Fibroblast of gingiva (primary cell): ENCODE results near the gene CHD2.

Source experiments
- DNase-seq: peaks from one replicate; pipeline ENCODE4 v3.0.0-alpha.2; 2011; ENCODE audit warnings: low read depth

CHD2 gene

DNA sequence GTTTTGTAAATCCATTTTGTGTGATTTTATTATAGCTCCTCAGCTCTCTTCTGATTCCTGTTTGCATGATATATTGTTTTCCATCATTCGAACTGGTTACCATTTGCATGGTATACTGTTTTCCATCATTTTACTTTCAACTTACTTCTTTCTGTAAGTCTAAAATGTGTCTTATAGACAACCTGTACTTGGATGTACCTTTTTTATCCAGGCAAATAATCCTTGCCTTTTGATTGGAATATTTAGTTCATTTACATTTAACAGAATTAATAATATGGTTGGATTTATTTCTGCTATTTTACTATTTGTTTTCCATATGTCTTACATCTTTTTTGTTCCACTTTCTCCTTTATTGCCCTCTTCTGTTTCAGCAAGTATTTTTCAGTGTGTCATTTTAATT is 62.8 kb downstream of the CHD2 start:
- DNase-seq: no peak

DNA sequence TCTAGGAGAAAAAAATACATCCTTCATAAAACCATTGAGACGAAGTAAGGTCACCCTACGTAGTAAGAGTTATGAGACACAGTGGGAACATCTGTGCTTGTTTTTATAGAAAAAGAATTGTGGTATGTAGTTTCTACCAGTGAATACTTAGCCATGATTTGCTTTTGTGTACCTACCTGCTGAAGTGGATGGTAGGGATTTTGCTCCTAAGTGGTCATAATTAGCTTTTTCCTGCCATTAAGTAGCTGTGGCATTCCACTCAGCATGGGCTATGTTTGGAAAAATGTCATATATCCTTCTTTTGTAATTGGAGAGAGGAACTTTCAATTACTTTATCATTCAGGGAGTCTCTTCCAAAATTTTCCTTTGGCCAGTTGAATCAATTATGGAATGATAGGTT is 63.7 kb downstream of the CHD2 start:
- no peak for DNase-seq

DNA sequence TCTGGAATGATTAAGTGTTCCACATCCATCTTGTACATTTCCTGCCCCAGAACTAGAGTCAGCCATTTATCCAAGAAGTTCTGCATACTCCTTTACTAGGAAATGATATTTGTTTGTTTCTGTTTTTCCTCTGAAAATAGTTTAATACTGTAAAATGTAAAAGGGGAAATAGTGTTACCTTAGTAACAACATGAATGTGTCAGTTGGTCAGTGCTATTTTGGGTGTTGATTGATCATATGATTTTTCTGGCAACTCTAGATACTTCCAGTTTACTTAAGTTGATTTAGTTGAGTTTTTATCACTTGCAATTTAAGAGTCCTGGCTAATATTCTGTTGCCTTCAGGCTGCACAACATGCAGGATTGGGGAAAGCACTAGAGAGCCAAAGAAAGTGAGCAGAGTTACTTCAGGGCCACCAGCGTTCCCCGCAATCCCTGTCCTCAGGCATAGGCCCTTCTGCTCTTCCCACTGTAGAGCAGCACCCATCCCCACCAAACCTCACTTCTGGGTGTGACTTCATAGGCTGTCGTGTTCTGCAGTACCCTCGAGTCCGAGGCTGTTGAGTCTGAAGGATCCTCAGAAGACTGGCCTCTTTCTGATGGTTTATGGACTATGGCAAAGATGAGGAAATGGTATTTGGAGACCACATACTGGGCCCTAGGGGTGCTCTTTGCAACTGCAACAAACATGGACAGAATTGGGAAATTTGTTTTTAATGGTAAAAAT is 69.0 kb downstream of the CHD2 start:
- DNase-seq: no peak

DNA sequence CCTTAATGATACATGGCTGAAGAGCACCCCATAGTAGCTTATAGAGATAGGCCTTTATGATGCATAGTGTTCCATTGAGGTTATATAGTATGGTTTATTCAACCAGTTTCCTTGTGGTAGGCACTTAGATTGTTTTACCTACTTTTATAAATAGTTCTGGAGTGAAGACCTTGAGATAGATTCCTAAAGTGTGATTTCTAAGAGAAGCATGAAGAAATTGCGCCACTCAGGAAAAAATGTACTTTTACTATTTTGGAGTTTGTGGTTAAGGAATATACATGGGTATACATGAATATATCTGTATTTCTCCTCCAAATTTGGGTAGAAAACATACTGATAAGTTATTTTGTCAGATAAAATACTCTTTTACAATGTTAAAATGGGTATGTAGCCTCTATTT is 70.5 kb downstream of the CHD2 start:
- DNase-seq: peak; percentile 19

DNA sequence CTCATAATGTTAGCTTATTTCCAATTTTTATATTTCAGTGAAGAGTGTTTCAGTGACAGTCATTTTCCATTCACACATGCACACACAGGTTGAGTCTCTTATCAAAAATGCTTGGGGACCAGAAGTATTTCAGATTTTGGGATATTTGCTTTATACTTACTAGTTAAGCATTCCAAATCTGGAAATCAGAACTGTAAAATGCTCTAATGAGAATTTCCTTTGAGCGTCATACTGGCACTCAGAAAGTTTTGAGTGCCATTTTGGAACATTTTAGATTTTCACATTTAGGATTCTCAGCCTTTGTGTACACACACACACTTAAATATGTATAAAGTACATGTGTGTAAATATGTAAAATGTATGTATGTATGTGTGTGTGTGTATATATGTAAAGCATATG is 71.0 kb downstream of the CHD2 start:
- no peak for DNase-seq

DNA sequence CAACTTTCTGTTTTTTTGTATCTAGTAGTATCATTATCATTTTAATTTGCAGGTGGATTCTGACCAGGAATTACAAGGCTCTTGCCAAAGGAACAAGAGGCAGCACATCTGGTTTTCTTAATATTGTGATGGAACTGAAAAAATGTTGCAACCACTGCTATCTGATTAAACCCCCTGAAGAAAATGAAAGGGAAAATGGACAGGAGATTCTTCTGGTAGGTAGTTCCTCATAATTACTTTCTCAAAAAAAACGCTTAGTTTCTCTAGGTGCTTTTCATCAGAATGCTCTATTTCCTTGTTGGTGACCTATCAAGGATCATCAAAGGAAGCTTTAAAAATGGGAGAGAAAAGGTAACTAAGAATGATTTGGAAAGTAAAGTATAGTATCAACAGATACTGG is 71.6 kb downstream of the CHD2 start:
- no peak for DNase-seq

DNA sequence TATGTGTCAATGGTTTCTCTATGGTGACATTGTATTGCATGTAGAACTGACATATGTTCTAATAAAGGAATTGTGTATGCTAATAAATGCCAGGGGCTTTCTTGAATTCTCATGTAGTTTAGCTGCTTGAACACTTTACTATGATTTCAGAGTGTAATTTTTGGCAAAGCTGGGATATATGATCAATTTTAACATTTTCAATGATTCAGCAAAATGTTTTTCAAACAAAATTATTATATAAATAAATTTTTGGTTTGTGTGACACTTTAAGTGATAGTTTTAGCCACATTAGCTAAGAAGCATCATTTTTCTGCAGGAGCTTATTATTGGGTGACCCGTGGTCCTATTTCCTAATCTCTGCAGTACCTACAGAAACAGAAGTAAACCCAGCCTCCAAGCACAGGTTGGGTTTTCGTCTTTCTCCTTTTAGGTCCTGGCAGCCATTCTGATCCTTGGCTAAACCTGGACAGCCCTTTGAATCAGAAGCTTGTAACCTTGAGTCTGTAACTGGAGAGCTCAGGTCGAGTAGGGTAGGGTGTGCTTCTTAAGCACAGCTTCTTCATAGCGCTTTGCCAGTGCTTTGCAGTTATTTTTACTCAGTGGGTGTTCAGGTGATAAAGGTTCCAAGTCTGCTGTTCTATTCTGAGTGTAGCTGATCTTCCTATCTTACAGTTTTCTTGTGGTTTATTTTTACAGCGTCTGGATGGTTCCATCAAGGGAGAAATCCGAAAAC is 74.2 kb downstream of the CHD2 start:
- DNase-seq: no peak

DNA sequence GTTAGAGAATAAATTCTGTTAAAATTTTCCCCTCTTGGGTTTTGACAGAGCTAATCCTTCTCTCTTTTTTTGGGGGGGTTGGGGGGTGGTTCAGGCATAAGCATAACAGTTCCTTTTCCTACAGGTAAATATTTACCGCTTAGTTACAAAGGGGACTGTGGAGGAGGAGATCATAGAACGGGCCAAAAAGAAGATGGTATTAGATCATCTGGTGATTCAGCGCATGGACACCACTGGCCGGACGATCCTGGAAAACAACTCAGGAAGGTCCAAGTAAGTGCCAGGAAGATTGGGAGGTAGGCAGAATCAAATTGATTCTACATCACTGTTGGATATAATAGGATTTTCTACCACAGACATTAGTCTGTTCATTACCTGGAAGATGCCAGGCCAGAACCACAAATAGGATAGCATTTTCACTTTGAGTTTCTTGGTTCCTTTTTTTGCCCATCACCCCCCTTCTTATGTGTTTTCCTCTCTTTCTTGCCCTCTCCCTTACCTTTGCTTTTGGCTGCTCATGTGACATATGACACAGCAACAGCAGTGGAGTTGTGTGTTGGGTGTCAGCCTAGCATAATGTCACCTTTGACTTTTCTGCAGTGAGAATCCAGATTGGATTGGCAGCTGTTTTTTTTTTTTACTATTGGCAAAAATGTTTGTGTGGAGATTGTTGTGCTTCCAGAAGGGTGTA is 79.0 kb downstream of the CHD2 start:
- DNase-seq: no peak

DNA sequence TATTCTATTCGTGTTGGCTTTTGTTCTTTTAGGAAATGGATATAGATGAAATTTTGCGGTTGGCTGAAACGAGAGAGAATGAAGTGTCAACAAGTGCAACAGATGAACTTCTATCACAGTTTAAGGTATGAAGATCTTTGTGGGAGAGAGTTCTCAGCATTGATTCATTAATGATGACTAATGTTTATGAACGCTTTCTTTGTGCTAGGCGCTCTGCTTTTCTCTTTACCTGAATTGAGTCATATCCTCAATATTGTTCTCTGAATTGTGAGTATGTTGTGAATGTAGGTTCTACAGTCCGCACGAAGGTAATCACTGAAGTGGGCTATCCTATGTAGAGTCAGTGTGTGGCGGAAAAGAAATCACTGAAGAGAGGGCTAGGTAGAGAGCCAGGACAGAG is 81.2 kb downstream of the CHD2 start:
- no peak for DNase-seq

DNA sequence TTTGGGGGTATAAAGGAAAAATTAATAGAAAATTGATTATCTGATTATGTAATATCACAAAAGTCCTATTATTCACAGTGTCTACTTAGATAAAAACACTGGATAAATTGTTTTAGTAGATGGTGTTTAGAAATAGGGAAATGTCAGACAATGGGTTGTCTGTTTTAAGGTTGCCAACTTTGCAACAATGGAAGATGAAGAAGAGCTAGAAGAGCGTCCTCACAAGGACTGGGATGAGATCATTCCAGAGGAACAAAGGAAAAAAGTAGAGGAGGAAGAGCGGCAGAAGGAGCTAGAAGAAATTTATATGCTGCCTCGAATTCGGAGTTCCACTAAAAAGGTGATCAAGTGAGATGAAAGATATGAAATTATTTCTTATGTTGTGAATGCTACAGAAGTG is 84.0 kb downstream of the CHD2 start:
- DNase-seq: no peak

DNA sequence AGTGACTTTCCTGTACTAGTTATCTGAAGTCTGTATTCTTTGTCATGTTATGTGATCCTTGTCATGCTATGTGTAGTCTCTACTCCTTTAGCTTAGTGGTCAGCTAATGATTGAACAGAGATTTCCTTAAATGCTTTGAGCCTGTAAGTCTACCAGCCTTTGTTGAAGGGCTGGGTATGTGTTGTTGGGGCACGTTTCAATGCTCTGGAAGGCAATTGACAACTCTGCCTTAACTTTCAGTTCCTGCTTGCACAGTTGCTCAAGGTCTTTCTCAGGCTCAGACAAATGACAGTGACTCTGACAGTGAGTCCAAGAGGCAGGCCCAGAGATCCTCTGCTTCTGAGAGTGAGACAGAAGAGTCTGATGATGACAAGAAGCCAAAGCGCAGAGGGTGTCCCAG is 89.3 kb downstream of the CHD2 start:
- no peak for DNase-seq

DNA sequence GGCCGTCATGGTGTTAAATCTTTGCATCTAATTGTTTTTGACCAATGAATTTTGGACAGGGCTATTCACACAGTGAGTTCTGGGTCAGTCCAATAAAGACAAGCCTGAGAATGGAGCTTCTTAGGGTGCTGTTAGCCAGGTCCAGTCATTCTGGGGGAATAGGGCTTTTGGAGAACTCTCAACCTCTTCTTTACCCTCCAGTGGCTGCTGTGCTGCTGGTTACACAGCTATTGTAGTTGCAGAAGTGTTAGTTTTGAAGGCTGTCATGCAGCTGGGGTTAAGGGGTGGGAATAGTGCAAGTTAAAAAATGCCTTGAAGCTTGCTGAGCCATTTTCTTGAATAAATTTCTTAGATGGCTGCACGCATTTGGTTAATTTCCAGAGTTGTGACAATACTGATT is 89.9 kb downstream of the CHD2 start:
- DNase-seq: no peak

DNA sequence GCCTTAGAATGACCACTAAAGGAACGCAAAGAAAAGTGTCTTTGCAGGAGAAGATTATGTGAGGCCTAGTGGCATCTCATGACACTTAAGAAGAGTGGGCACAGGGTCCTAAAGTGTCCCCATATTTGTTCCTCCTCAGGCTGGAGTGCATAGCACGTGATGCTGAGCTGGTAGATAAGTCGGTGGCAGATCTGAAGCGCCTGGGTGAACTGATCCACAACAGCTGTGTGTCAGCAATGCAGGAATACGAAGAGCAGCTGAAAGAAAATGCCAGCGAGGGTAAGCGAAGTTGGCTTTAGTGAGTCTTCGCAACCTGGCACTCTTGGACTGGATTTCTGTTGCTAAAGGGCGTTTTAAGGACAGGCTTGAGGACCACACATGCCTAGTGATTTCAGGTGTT is 92.6 kb downstream of the CHD2 start:
- DNase-seq: no peak

DNA sequence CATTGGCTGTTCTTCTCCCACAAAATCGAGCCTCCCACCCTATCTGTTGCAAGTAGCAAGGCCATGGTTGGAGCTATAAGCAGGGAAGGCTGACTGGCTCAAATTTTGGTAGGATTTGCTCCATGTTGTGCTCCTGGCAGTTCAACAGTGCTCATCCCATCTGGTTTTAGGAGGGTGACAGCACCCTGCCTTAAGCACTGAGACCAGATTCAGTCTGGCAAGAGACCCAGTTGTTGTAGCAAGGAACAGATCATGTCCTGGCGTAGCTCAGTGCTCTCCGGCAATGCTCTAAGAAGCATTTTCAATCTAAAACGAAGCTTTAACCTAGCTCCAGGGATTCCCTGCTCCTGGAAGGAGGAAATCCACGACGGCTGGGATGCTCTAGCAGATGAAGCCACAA is 97.7 kb downstream of the CHD2 start:
- DNase-seq: no peak

DNA sequence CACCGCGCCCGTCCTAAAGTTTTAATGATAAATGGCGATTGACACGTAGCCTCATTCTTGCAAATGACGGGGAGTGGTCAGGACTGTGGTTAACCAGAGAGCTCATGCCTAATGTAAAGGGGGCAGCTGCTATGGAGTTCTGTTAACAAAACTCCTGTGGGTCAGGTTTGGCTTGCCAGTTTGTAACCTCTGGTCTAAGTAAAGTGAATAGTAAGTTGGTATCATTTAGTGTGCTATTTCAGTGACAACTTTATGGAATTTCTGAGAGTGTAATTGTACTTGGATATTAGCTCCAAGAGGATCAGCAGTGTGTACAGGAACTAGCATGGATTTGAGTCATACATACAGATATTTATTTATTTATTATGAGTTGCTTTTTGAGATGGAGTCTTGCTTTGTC is 101.0 kb downstream of the CHD2 start:
- no peak for DNase-seq

DNA sequence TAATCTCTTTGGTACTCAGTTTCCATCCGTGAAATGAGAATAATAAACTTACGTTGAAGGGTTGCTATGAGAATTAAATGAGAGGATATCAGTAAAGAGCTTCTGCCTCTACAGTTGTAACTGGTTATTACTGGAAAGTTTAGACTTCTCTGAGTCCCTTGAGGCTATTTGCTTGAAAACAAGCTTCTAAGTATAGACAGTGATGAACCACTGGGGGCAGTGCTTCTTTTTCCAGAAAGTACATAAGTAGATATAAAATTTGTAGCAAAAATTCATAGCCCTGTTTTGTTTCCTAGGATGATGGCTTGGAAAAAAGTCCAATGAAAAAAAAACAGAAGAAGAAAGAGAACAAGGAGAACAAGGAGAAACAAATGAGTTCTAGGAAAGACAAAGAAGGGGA is 101.8 kb downstream of the CHD2 start:
- peak; percentile 18 for DNase-seq

DNA sequence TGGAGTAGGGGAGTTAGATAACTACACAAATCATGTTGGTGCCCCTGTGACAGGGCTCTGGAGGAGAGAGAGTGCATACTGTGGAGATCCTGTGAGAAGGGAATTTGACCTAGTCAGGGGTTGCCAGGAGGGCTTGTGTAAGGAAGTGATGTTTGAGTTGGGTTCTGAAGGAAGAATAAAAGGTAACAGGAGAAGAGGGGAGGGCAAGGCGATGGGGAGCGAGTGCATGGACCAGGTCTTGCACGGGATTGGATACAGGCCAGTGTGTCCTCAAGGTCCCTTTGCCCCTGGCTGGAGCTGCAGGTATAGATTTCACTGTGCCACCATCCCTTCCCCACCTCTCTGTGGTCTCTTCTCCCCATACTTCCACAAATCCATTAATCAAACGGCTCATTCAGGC is 105.0 kb downstream of the CHD2 start:
- DNase-seq: no peak

DNA sequence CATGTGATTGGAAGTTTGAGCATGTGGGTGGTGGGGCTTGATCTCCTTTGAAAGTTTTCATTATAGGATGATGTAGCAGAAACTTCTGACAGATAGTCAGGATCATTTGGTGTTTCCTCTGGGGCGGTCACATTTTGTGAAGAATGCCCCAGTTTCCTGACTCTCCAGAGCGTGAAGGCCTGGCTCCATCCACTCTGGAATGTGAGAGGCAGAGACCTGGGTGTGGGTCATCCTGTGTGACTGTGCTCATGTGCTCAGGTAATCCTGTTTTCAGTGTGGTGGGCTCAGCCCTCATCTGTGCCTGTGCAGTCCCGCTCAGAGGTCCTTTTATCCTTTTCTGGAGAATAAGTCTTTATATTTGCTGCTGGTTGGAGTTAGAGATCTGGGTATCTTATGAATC is 107.9 kb downstream of the CHD2 start:
- no peak for DNase-seq

DNA sequence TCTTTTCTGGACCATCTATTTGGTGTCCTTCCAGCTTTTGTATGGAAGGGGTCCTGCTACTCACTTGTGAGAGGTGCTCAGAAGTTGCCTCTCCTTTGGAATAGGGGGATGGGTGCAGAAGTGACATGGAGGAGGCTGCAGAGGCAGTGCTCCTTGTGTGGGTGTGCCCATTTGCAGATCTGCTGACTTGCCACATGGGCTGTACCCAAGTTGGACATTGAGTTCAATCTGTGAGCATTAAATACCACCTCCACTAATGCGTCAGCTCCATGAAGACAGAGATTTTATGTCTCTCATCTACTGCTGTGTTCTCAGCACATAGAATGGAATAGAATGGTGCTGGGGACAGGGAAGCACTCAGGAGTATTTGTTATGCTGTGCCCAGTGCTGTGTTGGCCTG is 112.7 kb downstream of the CHD2 start:
- no peak for DNase-seq

DNA sequence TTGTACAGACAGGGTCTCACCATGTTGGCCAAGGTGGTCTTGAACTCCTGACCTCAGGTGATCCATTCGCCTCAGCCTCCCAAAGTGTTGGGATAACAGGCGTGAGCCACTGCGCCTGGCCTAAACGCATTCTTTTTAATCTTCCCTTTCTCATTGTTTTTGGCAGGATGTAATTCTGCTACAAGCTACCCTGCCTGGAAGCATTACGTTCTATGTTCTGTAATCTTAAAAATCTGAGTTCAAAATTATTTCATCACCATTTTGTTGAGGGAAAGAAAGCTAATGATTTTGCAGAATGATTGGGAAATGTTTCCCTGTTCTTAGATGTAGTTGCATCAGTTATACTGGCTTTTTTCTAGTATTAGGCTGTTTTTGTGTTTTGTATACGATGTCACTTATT is 117.4 kb downstream of the CHD2 start:
- DNase-seq: peak; percentile 81

DNA sequence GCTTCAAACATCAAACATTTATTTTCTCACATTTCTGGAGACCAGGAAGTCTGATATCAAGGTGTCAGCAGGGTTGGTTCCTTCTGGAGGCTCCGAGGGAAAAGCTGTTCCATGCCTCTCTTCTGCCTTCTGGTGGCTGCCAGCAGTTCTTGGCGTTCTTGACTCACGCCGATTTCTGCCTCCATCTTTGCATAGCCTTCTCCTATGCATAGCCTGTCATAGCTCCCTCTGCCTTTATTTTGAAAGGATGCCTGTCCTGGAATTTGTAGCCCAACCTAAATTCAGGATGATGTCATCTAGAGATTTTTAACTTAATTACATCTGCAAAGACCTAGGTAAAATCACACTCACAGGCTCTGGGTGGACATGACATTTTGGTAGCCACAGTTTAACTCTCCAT is 118.5 kb downstream of the CHD2 start:
- no peak for DNase-seq

DNA sequence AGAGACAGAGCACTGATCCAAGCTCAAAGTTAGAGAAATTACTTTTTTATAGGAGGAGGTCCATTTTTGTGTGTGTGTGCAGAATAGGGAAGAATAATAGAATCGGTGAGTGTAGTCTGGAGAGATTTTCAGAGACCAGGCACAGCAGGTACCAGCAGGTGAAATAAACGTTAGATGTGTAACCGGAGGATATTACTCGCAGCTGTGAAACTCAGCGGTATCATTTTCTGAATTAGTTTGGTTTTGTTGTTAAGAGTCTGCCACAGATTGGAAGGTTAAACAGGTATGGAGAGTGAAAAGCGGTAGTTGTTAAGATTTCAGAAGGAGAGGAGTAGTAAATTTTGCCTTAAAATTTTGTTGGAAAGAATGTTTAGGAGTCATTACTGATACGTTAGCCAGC is 119.0 kb downstream of the CHD2 start:
- no peak for DNase-seq

DNA sequence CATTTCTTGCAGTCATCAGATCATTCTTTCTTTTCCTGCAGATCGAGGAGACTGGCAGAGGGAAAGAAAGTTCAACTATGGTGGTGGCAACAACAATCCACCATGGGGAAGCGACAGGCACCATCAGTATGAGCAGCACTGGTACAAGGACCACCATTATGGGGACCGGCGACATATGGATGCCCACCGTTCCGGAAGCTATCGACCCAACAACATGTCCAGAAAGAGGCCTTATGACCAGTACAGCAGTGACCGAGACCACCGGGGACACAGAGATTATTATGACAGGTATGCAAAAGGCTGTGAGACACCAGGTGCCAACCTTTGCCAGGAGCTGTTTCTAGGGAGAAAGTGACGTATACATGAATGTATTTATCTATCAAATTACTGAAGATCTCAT is 119.8 kb downstream of the CHD2 start:
- no peak for DNase-seq
